ENCODE measurements around the gene KMT2C. TPM values are rescaled to one million over a fixed set of nuclear protein-coding genes. Genes with fewer than 3 reads are reported as not detected.

The KMT2C gene
- total RNA-seq, 2 experiments from 2014 or later = 95.5 to 102 TPM

DNA sequence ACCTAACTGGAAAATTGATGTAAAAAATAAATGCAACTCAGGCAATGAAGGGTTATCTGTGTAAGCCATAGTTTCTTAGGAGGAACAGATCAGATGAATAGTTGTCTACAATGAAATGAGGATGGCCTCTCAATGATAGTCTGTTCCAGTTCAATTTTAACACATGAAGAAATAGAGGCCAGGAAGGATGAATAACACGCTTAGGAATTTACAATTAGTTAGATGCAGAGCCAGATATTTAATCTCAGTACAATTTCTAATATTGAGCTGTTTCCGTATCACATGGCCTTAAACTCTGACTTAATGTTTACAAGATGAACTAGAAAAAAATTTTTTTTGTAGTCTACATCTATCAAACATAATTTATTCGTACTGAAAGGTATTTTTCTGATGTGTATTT lies 233.7 kb downstream of the KMT2C start:
- H3K4me1 Mint-ChIP-seq = no peaks in the 10 kb centered on the region
- DNase-seq (no peak), ATAC-seq (ENCODE audit: low read depth) (no peak)
- H3K36me3 Mint-ChIP-seq = peaks cover 17% of the 10 kb centered on the region
- H3K4me3 Mint-ChIP-seq = no peak overlapping the region
- POLR2A ChIA-PET = no interaction called here
- no peaks in the 10 kb centered on the region for H3K27me3 Mint-ChIP-seq
- H3K27ac Mint-ChIP-seq = no peak overlapping the region
- no peaks in the 10 kb centered on the region for H3K9me3 Mint-ChIP-seq

- DNase-seq (no peak), ATAC-seq (ENCODE audit: low read depth) (no peak)
- Mint-ChIP-seq H3K27ac (no peak overlapping the region), H3K9me3 (no peaks in the 10 kb centered on the region), H3K27me3 (no peaks in the 10 kb centered on the region), H3K36me3 (peaks cover 26% of the 10 kb centered on the region), H3K4me3 (no peak overlapping the region), H3K4me1 (peaks cover 5% of the 10 kb centered on the region)
- POLR2A ChIA-PET = no interaction called here
These were observed 235.4 kb downstream of the KMT2C start for GRCh38 chr7:152200395-152200794.

GRCh38 chr7:152196391-152196790 lies 239.4 kb downstream of the KMT2C start:
- no peak for DNase-seq
- Mint-ChIP-seq H3K27me3 (no peaks in the 10 kb centered on the region), H3K9me3 (no peaks in the 10 kb centered on the region), H3K27ac (no peak overlapping the region), H3K4me1 (peaks cover 5% of the 10 kb centered on the region), H3K4me3 (no peak overlapping the region), H3K36me3 (peaks cover 36% of the 10 kb centered on the region)
- POLR2A ChIA-PET = no interaction called here
- no peak for ATAC-seq (ENCODE audit: low read depth)

- Mint-ChIP-seq H3K27ac (no peak overlapping the region), H3K4me1 (peaks cover 8% of the 10 kb centered on the region), H3K36me3 (peaks cover 49% of the 10 kb centered on the region), H3K27me3 (no peaks in the 10 kb centered on the region), H3K9me3 (no peaks in the 10 kb centered on the region), H3K4me3 (no peak overlapping the region)
- POLR2A ChIA-PET = no interaction called here
- DNase-seq (no peak), ATAC-seq (ENCODE audit: low read depth) (no peak)
These were observed 241.9 kb downstream of the KMT2C start for GRCh38 chr7:152193880-152194279.

- ATAC-seq (ENCODE audit: low read depth) = no peak
These were observed 246.7 kb downstream of the KMT2C start for GRCh38 chr7:152189061-152189460.

DNA sequence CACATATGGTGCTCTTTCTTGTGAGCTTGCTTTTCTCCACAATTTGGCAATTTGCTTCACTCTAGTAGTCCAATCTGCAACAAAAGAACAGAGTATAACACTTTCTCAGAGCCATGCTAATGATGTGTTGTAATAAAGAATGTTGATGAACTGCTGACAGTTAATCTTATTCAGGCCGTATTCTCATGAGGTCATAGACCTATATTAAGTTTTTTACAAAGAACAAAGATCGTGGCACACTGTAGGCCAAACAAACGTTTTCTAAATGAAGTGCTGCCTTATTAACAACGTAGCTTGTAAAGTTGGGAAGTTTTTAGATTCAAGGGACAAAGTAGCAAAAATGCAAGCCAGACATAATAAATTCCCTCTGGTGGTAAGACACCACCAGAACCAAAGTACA lies 250.2 kb downstream of the KMT2C start:
- no peak for DNase-seq
- POLR2A ChIA-PET = no interaction called here
- Mint-ChIP-seq H3K27me3 (no peaks in the 10 kb centered on the region), H3K9me3 (no peaks in the 10 kb centered on the region), H3K27ac (no peak overlapping the region), H3K4me1 (no peaks in the 10 kb centered on the region), H3K36me3 (peaks cover 33% of the 10 kb centered on the region), H3K4me3 (no peak overlapping the region)
- ATAC-seq (ENCODE audit: low read depth) = no peak

More at GRCh38 chr7:152189061-152189460, 246.7 kb downstream of the KMT2C start:
- Mint-ChIP-seq H3K27me3 (no peaks in the 10 kb centered on the region), H3K27ac (no peak overlapping the region), H3K4me3 (no peak overlapping the region), H3K9me3 (no peaks in the 10 kb centered on the region), H3K36me3 (peaks cover 35% of the 10 kb centered on the region), H3K4me1 (peaks cover 2% of the 10 kb centered on the region)
- POLR2A ChIA-PET = no interaction called here
- no peak for DNase-seq

DNA sequence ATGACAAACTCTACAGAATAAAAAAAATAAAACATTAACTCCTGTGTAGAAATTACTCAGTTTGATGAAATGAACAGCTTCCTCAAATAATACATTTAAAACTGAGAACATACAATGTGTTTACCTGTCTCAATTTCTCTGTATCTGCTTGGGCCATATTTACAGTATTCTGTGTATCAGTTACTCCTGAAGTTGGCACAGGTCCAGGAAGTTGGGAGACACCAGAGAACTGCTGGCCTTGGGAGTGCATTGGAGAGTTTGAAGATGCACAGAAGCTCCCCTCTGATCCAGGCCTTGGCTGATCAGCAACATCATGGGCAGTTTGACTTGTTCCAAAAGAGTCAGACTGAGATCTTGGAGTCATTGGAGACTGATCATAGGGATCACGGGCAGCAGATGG lies 255.2 kb downstream of the KMT2C start:
- Mint-ChIP-seq H3K27me3 (no peaks in the 10 kb centered on the region), H3K36me3 (peaks cover 40% of the 10 kb centered on the region), H3K4me1 (peaks cover 9% of the 10 kb centered on the region), H3K27ac (no peak overlapping the region), H3K9me3 (no peaks in the 10 kb centered on the region), H3K4me3 (no peak overlapping the region)
- DNase-seq = no peak
- POLR2A ChIA-PET = no interaction called here
- no peak for ATAC-seq (ENCODE audit: low read depth)

- Mint-ChIP-seq H3K4me3 (no peak overlapping the region), H3K27me3 (no peaks in the 10 kb centered on the region), H3K9me3 (no peaks in the 10 kb centered on the region), H3K36me3 (peaks cover 40% of the 10 kb centered on the region), H3K4me1 (peaks cover 9% of the 10 kb centered on the region), H3K27ac (no peak overlapping the region)
- no peak for ATAC-seq (ENCODE audit: low read depth)
- POLR2A ChIA-PET = no interaction called here
- no peak for DNase-seq
These were observed 255.8 kb downstream of the KMT2C start for GRCh38 chr7:152180048-152180447.

DNA sequence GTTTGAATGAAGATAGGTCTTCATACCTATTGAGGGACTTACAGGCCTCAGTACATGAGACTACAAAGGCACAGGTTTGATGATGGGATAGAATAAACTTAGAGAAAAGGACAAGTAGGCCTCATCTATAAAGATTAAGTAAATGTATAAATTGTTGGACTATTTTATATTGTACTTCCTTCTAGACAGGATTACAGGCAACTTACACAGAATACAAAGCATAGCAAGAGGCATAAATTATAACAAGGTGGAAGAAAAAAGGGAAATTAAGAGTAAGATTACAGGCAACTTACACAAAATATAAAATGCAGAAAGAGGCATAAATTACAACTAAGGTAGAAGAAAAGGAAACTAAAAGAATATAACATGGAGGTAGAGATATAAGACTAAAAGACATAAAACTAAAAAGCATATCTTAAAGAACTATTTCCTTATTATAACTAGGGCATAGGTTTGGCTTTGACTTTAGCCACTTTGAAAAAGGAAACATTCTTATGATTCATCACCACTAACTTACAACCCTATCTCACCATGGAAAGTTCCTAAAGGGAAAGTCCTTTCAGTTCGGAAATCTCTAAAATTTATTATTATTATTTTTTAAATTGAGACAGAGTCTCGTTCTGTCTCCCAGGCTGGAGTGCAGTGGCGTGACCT lies 257.3 kb downstream of the KMT2C start:
- POLR2A ChIA-PET = interaction anchor here (0.6 kb wide), 1 partner anchor 12 kb away, joined by 3 read pairs; no protein-coding TSS in a partner anchor
- no peaks in the 10 kb centered on the region for H3K9me3 Mint-ChIP-seq
- no peaks in the 10 kb centered on the region for H3K27me3 Mint-ChIP-seq
- peaks cover 9% of the 10 kb centered on the region for H3K4me1 Mint-ChIP-seq
- DNase-seq = no peak
- ATAC-seq (ENCODE audit: low read depth) = no peak
- H3K27ac Mint-ChIP-seq = no peak overlapping the region
- H3K36me3 Mint-ChIP-seq = peaks cover 39% of the 10 kb centered on the region
- no peak overlapping the region for H3K4me3 Mint-ChIP-seq

- Mint-ChIP-seq H3K4me1 (peaks cover 9% of the 10 kb centered on the region), H3K9me3 (no peaks in the 10 kb centered on the region), H3K27ac (no peak overlapping the region), H3K36me3 (peaks cover 39% of the 10 kb centered on the region), H3K4me3 (no peak overlapping the region), H3K27me3 (no peaks in the 10 kb centered on the region)
- POLR2A ChIA-PET = interaction anchor here (0.6 kb wide), 1 partner anchor 11 kb away, joined by 3 read pairs; no protein-coding TSS in a partner anchor
- ATAC-seq (ENCODE audit: low read depth) (no peak), DNase-seq (no peak)
These were observed 258.0 kb downstream of the KMT2C start for GRCh38 chr7:152177681-152178404.

- peaks cover 9% of the 10 kb centered on the region for H3K4me1 Mint-ChIP-seq
- H3K4me3 Mint-ChIP-seq = no peak overlapping the region
- no peaks in the 10 kb centered on the region for H3K27me3 Mint-ChIP-seq
- POLR2A ChIA-PET = no interaction called here
- ATAC-seq (ENCODE audit: low read depth) = no peak
- H3K9me3 Mint-ChIP-seq = no peaks in the 10 kb centered on the region
- H3K36me3 Mint-ChIP-seq = peaks cover 35% of the 10 kb centered on the region
- no peak for DNase-seq
- no peak overlapping the region for H3K27ac Mint-ChIP-seq
These were observed 259.0 kb downstream of the KMT2C start for GRCh38 chr7:152176797-152177196.

DNA sequence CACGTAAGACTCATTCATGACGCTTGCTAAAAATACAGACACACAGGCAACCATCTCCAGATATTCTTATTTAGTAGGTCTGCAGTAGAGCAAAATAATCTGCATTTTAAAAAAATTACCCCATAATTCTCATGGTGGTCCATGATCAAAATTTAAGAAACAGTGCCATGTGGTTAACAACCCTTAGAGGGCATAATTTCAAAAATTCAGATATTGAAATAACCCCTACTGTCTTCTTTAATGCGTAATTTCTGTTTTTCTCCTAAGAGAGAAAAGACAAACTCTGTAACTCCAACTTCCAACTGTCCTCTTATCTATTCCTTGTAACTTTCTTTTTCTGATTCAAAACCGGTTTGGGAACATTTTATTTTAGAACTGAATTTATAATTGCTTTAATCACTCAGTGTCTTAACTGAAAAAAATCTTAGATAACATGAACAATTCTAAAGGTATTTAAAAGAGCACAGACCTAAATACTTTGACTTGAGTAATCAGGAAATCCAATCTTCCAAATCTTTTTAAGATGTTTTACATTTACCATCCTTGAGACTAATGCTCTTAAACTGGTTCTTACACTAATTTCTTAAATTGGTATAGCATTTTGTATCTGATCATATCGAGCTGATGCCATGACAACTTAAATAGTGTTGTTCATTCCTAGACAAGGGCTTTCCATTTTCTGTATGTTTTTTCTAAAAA lies 262.3 kb downstream of the KMT2C start:
- Mint-ChIP-seq H3K9me3 (no peaks in the 10 kb centered on the region), H3K27ac (no peak overlapping the region), H3K4me1 (peaks cover 9% of the 10 kb centered on the region), H3K4me3 (no peak overlapping the region), H3K27me3 (no peaks in the 10 kb centered on the region), H3K36me3 (peaks cover 23% of the 10 kb centered on the region)
- ATAC-seq (ENCODE audit: low read depth) (no peak), DNase-seq (no peak)
- POLR2A ChIA-PET = no interaction called here

DNA sequence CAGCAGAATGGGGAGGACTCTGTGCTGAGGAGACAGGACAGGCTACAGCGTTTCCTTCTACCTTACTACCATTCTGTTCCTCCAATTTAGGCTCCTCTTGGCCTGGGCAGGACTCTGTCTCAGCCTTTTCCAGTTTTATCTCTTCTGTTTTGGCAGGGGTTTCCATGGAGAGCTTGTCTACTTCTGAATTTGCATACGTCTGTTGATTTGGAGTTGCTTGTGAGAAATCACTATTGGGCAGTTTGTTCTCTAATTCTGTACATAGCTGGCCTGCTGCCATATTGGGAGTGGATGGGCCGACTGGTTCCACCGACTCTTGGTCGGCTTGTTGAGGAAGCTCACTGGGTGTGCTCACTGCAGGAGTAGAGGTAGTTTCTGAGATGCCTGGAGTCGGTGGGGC lies 273.5 kb downstream of the KMT2C start:
- POLR2A ChIA-PET = no interaction called here
- Mint-ChIP-seq H3K4me1 (peaks cover 10% of the 10 kb centered on the region), H3K36me3 (peaks cover 43% of the 10 kb centered on the region), H3K27me3 (no peaks in the 10 kb centered on the region), H3K9me3 (no peaks in the 10 kb centered on the region), H3K27ac (no peak overlapping the region), H3K4me3 (no peak overlapping the region)
- DNase-seq (no peak), ATAC-seq (ENCODE audit: low read depth) (no peak)

GRCh38 chr7:152161171-152161570 lies 274.6 kb downstream of the KMT2C start:
- POLR2A ChIA-PET = no interaction called here
- ATAC-seq (ENCODE audit: low read depth) (no peak), DNase-seq (no peak)
- Mint-ChIP-seq H3K4me3 (no peak overlapping the region), H3K27ac (no peak overlapping the region), H3K4me1 (peaks cover 10% of the 10 kb centered on the region), H3K27me3 (no peaks in the 10 kb centered on the region), H3K9me3 (no peaks in the 10 kb centered on the region), H3K36me3 (peaks cover 44% of the 10 kb centered on the region)
